AG09319 (cell line): ENCODE measurements around the gene MBP.

ENCODE experiments used
- DNase-seq: peaks from one replicate; pipeline ENCODE4 v3.0.0-alpha.2; 2010; ENCODE audit warnings: low read depth; ENCODE audit errors: extremely low read depth
- CTCF ChIP-seq: IDR thresholded peaks from 2 replicates; pipeline ENCODE4 v1.5.1; 2011; ENCODE audit warnings: low read depth, mild to moderate bottlenecking, inconsistent platforms, low read length, moderate library complexity

Gene MBP

GRCh38 chr18:76981396-76981968, 151.1 kb downstream of the MBP start:
- DNase-seq: no peak
- no peak for TF ChIP-seq CTCF

DNA sequence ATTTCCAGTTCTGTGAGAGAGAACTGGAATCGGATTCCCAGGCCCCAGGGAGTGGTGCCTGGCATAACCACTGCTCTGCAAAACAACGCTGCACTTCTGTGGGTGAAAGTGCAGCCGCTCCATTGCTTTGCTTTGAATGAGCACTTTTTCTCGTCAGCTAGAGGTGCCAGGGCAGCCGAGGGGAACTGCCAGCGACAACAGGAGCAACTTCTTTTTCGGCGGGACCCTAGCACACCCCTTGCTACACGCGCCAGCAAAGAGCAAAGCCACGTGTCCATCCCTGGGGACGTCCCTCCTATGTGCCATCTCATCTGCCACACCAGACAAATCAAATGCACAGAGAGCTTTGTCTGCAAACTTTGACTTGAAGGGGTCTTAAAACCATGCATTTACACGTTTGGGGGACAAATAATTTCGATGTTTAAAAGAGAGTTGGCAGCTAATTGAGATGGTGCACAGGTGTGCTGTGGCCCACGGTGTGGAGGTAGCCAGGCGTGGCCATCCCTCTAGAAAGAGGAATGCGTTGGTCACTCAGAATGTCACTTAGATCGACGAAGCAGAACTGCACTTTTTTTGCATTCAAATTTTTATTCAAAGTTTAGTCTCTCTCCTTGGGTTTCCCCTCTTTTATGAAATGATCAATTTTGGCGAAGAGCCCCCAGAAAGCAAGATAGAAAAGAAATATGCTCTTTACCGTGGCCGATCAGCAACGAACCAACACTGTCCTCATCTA, 151.8 kb downstream of the MBP start:
- no peak for TF ChIP-seq CTCF
- no peak for DNase-seq

DNA sequence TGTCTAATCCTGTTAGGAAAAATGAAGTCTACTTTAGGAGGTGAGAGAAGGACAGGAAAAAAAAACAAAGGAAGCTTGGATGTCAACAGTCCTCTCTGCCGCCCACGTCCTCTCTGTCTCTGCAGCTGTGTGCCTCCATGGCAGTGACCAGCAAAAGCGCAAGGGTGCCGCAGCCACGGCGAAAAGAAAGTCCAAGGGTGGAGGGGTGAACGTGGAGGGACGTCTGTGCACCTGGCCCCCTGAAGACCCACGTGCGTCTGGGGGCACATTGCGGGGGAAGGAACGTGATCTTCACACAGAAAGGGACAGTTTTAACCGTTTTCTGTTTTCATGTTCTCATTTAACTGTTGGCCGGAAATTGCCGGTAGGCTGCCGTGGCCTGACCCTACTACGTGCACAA, 152.7 kb downstream of the MBP start:
- no peak for DNase-seq
- no peak for TF ChIP-seq CTCF

DNA sequence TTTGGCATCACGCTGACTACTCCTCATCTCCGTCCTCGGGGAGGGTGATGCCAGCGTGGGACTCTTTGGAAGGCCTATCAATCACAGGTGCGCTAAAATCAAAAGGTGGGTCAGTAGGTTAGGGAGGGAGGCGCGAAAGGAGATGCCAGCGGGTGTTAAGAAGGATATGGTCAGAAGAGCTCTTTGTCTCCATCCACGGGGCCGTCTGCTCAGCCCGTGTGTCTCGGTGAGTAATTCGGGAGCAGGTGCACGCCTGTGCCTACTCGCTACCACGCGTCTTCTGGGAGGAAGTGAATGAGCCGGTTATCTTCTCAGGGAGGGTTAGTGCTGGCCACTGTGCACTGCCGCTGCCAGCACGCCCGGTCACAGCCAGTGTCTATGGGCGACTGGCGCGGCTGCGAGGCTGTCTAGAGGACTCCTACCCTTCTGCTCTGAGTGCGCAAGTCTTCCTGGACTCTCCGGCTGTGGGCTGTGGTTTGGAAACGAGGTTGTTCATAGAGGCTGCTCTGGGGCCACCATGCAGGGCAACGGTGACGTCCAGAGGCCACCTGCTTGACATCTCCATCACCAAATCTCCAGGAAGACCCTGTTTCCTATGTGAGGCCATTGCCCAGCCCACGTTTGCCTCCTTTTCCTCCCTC, 153.4 kb downstream of the MBP start:
- no peak for DNase-seq
- TF ChIP-seq CTCF: no peak

DNA sequence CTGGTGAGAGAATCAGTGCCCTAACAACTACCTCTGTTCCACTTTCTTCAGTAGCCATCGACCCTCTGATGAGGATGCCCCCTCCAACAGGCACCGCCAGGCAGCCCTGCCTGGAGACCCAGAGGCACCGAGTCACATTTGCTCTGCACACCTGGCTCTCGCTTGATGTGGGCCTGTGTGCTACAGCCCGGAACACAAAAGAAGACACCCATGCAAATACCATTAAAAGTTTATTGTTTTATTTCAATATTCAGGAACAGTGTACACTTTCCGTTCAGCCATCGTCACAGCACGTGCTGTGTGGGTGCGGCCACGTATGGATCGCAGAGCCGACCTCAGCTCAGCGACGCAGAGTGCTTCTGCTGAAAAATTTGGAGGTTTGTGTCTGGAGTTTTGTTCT, 154.0 kb downstream of the MBP start:
- DNase-seq: no peak
- no peak for TF ChIP-seq CTCF

DNA sequence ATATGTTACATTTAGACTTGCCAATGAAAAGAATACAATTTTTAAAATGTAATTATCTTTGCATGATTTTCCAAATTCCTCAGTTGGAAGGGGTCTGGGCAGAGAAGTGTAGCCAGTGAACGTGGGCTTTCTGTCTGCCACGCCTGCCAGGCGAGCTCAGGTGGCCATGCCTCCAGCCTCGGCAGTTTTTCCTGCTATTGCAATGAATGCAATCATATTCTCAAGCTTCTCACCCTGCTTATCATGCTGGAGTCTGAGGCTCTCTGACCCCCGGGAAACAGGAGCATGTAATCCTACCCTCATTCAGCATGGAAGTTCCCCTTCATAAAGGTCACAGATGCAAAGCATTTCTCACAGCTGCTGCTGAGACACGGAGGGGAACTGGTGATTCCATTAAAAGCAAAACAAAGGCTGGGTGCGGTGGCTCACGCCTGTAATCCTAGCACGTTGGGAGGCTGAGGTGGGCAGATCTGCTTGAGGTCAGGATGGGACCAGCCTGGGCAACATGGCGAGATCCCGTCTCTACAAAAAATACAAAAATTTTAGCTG, 154.8 kb downstream of the MBP start:
- no peak for TF ChIP-seq CTCF
- DNase-seq: no peak

DNA sequence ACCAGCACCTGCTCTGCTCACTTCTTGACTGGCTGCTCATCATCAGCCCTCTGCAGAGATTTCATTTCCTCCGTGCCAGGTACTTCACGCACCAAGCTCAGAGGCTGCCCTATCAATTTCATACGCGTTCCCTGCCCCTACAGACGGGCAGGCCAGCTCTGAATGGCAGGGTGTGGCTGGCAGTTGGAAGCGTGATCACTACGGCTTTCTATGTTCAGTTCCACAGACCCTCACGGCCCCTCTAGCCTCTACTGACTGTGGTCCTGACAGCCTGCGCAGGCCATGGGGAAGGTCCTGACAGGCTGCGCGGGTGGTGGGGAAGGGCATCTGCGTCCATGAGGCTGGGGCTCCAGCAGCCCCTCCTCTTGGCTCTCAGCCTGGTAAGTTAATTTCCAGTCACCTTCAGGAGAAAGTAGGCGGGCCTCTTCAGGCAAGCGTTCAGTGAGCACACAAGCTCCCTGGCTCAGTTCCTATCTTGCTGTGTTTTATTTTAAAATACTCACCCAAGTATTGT, 155.4 kb downstream of the MBP start:
- no peak for TF ChIP-seq CTCF
- no peak for DNase-seq
